Activated naive CD4-positive, alpha-beta T cell (primary cell): Measurements from ENCODE around the gene PAH.
A peak's percentile ranks its signal among the peaks of the same experiment; 100 is the strongest.
"Not testable (repeated sequence)": the region's sequence is repeated elsewhere in the genome, so short reads cannot be mapped to it uniquely, and the experiment has no call there.

Experiments used
- DNase-seq, 4 experiments: peaks; one replicate each; lab custom pipeline; 2025; lab: John Stamatoyannopoulos, UW

PAH gene

GRCh38 chr12:102891756-102892155 is 25.3 kb downstream of the PAH start:
- no peak for DNase-seq

- DNase-seq: no peak
These were observed 28.5 kb downstream of the PAH start for GRCh38 chr12:102888511-102888910.

- no peak for DNase-seq
These were observed 31.8 kb downstream of the PAH start for GRCh38 chr12:102885043-102885932.

- DNase-seq: peak in 1 of 4 experiments; percentile 7
These were observed 33.7 kb downstream of the PAH start for GRCh38 chr12:102883204-102883799.

- DNase-seq: no peak
These were observed 36.3 kb downstream of the PAH start for GRCh38 chr12:102880783-102881182.

- no peak for DNase-seq
These were observed 37.8 kb downstream of the PAH start for GRCh38 chr12:102879144-102879763.

GRCh38 chr12:102876883-102877282 is 40.2 kb downstream of the PAH start:
- no peak for DNase-seq

- DNase-seq: no peak
These were observed 42.2 kb downstream of the PAH start for GRCh38 chr12:102874819-102875218.

GRCh38 chr12:102873077-102873476 is 44.0 kb downstream of the PAH start:
- DNase-seq: no peak

- no peak for DNase-seq
These were observed 46.0 kb downstream of the PAH start for GRCh38 chr12:102871014-102871413.

GRCh38 chr12:102869571-102869970 is 47.5 kb downstream of the PAH start:
- DNase-seq: no peak

- no peak for DNase-seq
These were observed 51.0 kb downstream of the PAH start for GRCh38 chr12:102865821-102866615.

GRCh38 chr12:102862486-102862885 is 54.6 kb downstream of the PAH start:
- DNase-seq: no peak

- no peak for DNase-seq
These were observed 65.8 kb downstream of the PAH start for GRCh38 chr12:102851246-102851645.

- DNase-seq: no peak
These were observed 67.2 kb downstream of the PAH start for GRCh38 chr12:102849722-102850447.

- DNase-seq: no peak
These were observed 68.2 kb downstream of the PAH start for GRCh38 chr12:102848832-102849231.

- DNase-seq: no peak
These were observed 69.9 kb downstream of the PAH start for GRCh38 chr12:102847131-102847530.

GRCh38 chr12:102833687-102834441 is 83.2 kb downstream of the PAH start:
- DNase-seq: no peak

- not testable (repeated sequence) for DNase-seq
These were observed 84.2 kb downstream of the PAH start for GRCh38 chr12:102832826-102833225.

GRCh38 chr12:102824218-102824835 is 92.7 kb downstream of the PAH start:
- DNase-seq: no peak
